B cell (primary cell): ENCODE measurements around the gene NES. TPM values are rescaled to one million over a fixed set of nuclear protein-coding genes. Genes with fewer than 3 reads are reported as not detected.

Experiments used
- ATAC-seq: fragments of 200-7000 bp; cut with Tn5 transposase; one replicate; pipeline ENCODE4 v1.10.0; 2021; ENCODE audit warnings: low read depth, mild to moderate bottlenecking, moderate number of reproducible peaks, moderate library complexity
- CTCF ChIA-PET: fragments of 350-600 bp; sonication (Branson Sonifier 250); formaldehyde crosslinking; loops from one replicate; lab custom pipeline; 2021; ENCODE audit warnings: antibody characterized with exemption, inconsistent platforms; lab: Charles Lee
- POLR2A ChIA-PET: fragments of 350-600 bp; sonication (Branson Sonifier 250); formaldehyde crosslinking; loops from one replicate; lab custom pipeline; 2021; ENCODE audit warnings: antibody characterized with exemption; lab: Charles Lee
- DNase-seq: peaks from one replicate; pipeline ENCODE4 v3.0.0; 2013
- H2AFZ ChIP-seq: 2 replicates; pipeline ENCODE4 v1.6.1; 2012; ENCODE audit warnings: mild to moderate bottlenecking, low read depth, low read length; ENCODE audit not compliant: insufficient read depth, poor library complexity, severe bottlenecking
- H3K27ac ChIP-seq, 2 donors: 1 replicate in 1 of 2; 2 replicates in 1 of 2; pipeline ENCODE4 v1.5.1; 2012 to 2013; ENCODE audit warnings: low read length in 2 of 2, mild to moderate bottlenecking in 2 of 2, moderate library complexity in 1 of 2
- H3K27me3 ChIP-seq, 4 experiments: fragments of 200-600 bp in 1 of 4; sonication (generic) in 1 of 4; replicated peaks in 1 of 4; 1 replicate in 2 of 4; 2 replicates in 2 of 4; pipeline versions ENCODE4 v1.6.1 to v1.7.0; 2013 to 2016; ENCODE audit warnings: low read length in 3 of 4, mild to moderate bottlenecking in 2 of 4, mixed read lengths in 1 of 4, moderate library complexity in 1 of 4; ENCODE audit not compliant: insufficient read depth in 4 of 4, control insufficient read depth in 3 of 4; ENCODE audit errors: control extremely low read depth in 1 of 4
- H3K36me3 ChIP-seq, 2 experiments: replicated peaks in 1 of 2; 1 replicate in 1 of 2; 2 replicates in 1 of 2; pipeline versions ENCODE4 v1.6.1 to v1.7.1; 2013; ENCODE audit warnings: low read length in 1 of 2; ENCODE audit not compliant: insufficient read depth in 2 of 2, control insufficient read depth in 1 of 2; ENCODE audit errors: control extremely low read depth in 1 of 2, extremely low read depth in 1 of 2
- H3K4me1 ChIP-seq, 2 donors: fragments of 200-600 bp in 1 of 2; sonication (generic) in 1 of 2; 1 replicate in 1 of 2; 2 replicates in 1 of 2; pipeline versions ENCODE4 v1.5.1 to v1.6.1; 2013 to 2017; ENCODE audit warnings: low read length in 2 of 2; ENCODE audit not compliant: control insufficient read depth in 2 of 2, insufficient read depth in 2 of 2
- H3K4me2 ChIP-seq: replicated peaks from 2 replicates; pipeline ENCODE3; 2012; ENCODE audit warnings: mild to moderate bottlenecking, low read depth, low read length; ENCODE audit not compliant: poor library complexity, severe bottlenecking
- H3K4me3 ChIP-seq, 5 experiments: fragments of 200-600 bp in 1 of 5; sonication (generic) in 1 of 5; 1 replicate in 3 of 5; 2 replicates in 2 of 5; pipeline versions ENCODE4 v1.5.1 to v1.7.0; 2011 to 2016; ENCODE audit warnings: low read length in 4 of 5, mild to moderate bottlenecking in 4 of 5, low read depth in 2 of 5, control low read depth in 1 of 5, moderate library complexity in 1 of 5; ENCODE audit not compliant: insufficient read depth in 1 of 5; ENCODE audit errors: control extremely low read depth in 1 of 5, extremely low read depth in 1 of 5
- H3K79me2 ChIP-seq: fragments of 200-600 bp; sonication (generic); one replicate; pipeline ENCODE4 v1.6.0; 2016; ENCODE audit warnings: low read length; ENCODE audit not compliant: control insufficient read depth, insufficient read depth
- H3K9ac ChIP-seq: fragments of 200-600 bp; sonication (generic); 2 replicates; pipeline ENCODE4 v1.6.1; 2017; ENCODE audit warnings: mild to moderate bottlenecking, low read length, moderate library complexity
- H3K9me3 ChIP-seq, 3 donors: one replicate each; pipeline versions ENCODE4 v1.6.1 to v1.7.1; 2013; ENCODE audit warnings: low read length in 2 of 3; ENCODE audit not compliant: control insufficient read depth in 2 of 3, insufficient read depth in 1 of 3; ENCODE audit errors: control extremely low read depth in 1 of 3
- H4K20me1 ChIP-seq: 2 replicates; pipeline ENCODE4 v1.6.0; 2012; ENCODE audit warnings: mild to moderate bottlenecking, low read length; ENCODE audit not compliant: insufficient read depth, control insufficient read depth, poor library complexity, severe bottlenecking
- H3K27ac Mint-ChIP-seq: one replicate; pipeline ENCODE4 v1.8.0; 2021; ENCODE audit warnings: mixed read lengths
- H3K27me3 Mint-ChIP-seq: one replicate; pipeline ENCODE4 v1.8.0; 2021; ENCODE audit warnings: mixed read lengths
- H3K4me1 Mint-ChIP-seq: one replicate; pipeline ENCODE4 v1.8.0; 2021; ENCODE audit warnings: mixed read lengths
- H3K4me3 Mint-ChIP-seq: one replicate; pipeline ENCODE4 v1.8.0; 2021; ENCODE audit warnings: mixed read lengths
- H3K9me3 Mint-ChIP-seq: one replicate; pipeline ENCODE4 v1.8.0; 2022; ENCODE audit warnings: mixed read lengths; ENCODE audit not compliant: insufficient read depth
- CTCF ChIP-seq: fragments of 200-600 bp; IDR thresholded peaks from one replicate; pipeline ENCODE4 v1.8.0; 2022; ENCODE audit warnings: antibody characterized with exemption, mild to moderate bottlenecking
- EZH2 ChIP-seq: IDR thresholded peaks from 2 replicates; pipeline ENCODE4 v1.6.1; 2012; ENCODE audit warnings: borderline replicate concordance, low read depth, mild to moderate bottlenecking, moderate library complexity, low read length; ENCODE audit not compliant: insufficient read depth, poor library complexity, severe bottlenecking
- WGBS: methylation state at CpG from one replicate; pipeline ENCODE4 v1.1.5; 2013; ENCODE audit warnings: missing lambda C conversion rate; ENCODE audit not compliant: insufficient coverage; 5-methylcytosine and 5-hydroxymethylcytosine counted together
- intact Hi-C: fragments of 100-400 bp; cut with micrococcal nuclease; formaldehyde crosslinking; loops from one replicate; pipeline ENCODE4 v1.10.0; 2022
- polyA plus RNA-seq: library from polyadenylated mRNA; depleted of rRNA; stranded (reverse); fragments of >200 nt; gene quantifications from 2 replicates; pipeline ENCODE4 v1.2.3, GENCODE V29; 2012
- total RNA-seq, 2 donors: library from RNA; stranded (reverse); fragments of 120-200 nt in 1 of 2; gene quantifications; 1 replicate in 1 of 2; 2 replicates in 1 of 2; pipeline versions ENCODE4 v1.2.3 to v1.2.4, GENCODE V29; 2013 to 2022

Gene NES
- total and polyA plus RNA-seq, 2 donors (not counting 1 experiment from before 2014, with no cell fraction given): 0.05 TPM; not detected in 1

GRCh38 chr1:156657741-156658319, 19.4 kb downstream of the NES start:
- peak overlapping the region; percentile 53 for H2AFZ ChIP-seq
- H3K36me3 ChIP-seq: no peaks in the 10 kb centered on the region
- intact Hi-C loops: loop anchor here (1.0 to 2.0 kb wide), 3 partner anchors 17 to 74 kb away; no protein-coding TSS in a partner anchor
- Mint-ChIP-seq H3K4me3 (peak overlapping the region; percentile 86), H3K27me3 (peaks cover 48% of the 10 kb centered on the region), H3K9me3 (no peaks in the 10 kb centered on the region), H3K27ac (no peak overlapping the region), H3K4me1 (peaks cover 69% of the 10 kb centered on the region)
- 14% methylated on average over 13 of the region's 15 CpGs for WGBS
- peaks cover 0 to 53% (median 29%) of the 10 kb centered on the region in 4 experiments for H3K27me3 ChIP-seq
- H3K27ac ChIP-seq: no peak overlapping the region
- H3K4me1 ChIP-seq: peaks cover 55 to 66% of the 10 kb centered on the region in 2 donors
- H4K20me1 ChIP-seq: no peaks in the 10 kb centered on the region
- TF ChIP-seq CTCF (peak; percentile 63), EZH2 (no peak)
- ATAC-seq (no peak), DNase-seq (no peak)
- peak overlapping the region; percentile 92 for H3K4me2 ChIP-seq
- H3K9me3 ChIP-seq: no peaks in the 10 kb centered on the region
- no peaks in the 10 kb centered on the region for H3K79me2 ChIP-seq
- ChIA-PET POLR2A (no interaction called here), CTCF (interaction anchor here (0.5 to 9.0 kb wide), 18 partner anchors 8 to 320 kb away, joined by 3 to 173 read pairs (median 4); partner anchors contain the start of genes BCAN, CCT3, CRABP2 and HAPLN2)
- peak overlapping the region; percentile 62 for H3K9ac ChIP-seq
- H3K4me3 ChIP-seq: peak overlapping the region in 3 of 5 experiments; percentile 33 to 51 (median 46)
